GM19023 (cell line): Measurements from ENCODE around the gene SPZ1.
"Not testable (repeated sequence)": the region's sequence is repeated elsewhere in the genome, so short reads cannot be mapped to it uniquely, and the experiment has no call there.

Experiments
- ATAC-seq: cut with Tn5 transposase; IDR thresholded peaks from one replicate; pipeline ENCODE4 v1.9.1; 2021; ENCODE audit warnings: mild to moderate bottlenecking, moderate library complexity; ENCODE audit not compliant: unreplicated experiment

SPZ1 gene

DNA sequence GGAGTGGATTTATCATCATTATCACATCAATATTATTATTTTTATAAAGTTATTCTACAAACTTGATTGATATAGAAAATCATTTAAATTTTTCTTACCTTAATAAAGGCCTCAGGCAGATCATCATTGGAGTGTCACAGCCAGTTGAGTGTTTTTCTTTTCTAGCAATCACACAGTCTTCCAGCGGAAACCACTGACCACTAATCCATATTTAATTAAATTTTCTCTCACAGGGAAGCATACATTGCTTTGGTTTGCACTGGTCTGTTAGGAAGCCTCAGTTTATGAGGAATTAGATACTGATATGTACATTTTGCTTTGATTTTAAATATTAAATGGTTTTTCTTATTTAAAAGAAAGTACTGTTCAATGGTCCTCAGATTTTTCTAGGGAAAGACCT is 6.7 kb downstream of the SPZ1 start:
- ATAC-seq = no peak

DNA sequence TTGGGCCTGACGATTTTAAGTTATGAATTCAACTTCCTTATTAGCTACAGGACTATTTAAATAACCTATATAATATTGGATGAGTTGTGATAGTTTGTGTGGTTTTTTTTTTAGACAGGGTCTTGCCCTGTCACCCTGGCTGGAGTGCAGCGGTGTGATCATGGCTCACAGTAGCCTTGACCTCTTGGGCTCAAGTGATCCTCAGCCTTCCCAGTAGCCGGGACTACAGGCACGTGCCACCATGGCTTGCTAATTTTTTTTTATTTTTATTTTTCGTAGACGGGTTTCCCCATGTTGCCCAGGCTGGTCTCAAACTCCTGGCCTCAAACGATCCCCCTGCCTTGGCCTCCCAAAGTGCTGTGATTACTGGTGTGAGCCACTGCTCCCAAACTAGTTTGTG is 17.6 kb downstream of the SPZ1 start:
- ATAC-seq = no peak

DNA sequence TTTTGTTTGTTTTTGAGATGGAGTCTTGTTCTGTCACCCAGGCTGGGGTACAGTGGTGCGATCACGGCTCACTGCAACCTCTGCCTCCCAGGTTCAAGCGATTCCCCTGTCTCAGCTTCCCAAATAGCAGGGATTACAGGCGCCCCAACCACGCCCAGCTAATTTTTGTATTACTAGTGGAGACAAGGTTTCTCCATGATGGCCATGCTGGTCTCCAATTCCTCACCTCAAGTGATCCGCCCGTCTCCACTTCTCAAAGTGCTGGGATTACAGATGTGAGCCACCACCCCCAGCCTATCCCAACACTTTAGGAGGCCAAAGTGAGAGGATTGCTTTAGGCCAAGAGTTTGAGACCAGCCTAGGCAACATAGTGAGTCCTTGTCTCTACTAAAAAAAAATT is 19.3 kb downstream of the SPZ1 start:
- ATAC-seq = no peak

DNA sequence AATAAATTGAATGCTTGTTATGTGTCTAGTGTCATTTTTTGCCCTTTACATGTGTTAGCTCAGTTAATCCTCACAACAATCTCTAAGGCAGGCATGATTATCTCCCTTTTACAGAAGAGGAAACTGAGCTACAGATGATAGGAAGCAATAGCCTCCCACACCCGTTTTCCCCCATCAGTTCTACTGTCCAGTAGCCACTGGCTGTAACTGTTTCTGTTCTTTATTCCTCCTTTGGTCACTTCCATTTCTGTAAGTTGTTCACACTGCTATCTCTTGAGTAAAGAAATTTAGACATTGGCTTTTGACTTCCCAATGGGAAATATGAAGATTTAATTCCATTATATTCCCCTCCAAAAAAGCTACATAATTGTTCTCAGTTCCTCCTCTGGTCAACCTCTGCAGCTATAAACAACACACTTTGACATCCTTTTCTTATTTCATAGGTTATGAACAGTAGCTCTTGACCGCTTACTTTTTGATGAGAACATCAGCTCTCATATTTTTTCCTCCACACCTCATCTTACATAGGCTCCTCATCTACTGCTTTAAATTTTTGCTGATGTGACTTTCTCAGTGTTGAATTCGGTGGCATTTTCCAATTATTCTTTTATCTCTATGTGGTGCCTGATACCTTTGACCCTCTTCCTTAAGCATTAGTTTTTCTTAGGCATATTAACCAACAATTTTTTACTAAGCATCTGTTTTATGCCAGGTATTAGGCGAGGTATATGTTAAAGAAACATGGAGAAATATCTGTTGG is 21.4 kb downstream of the SPZ1 start:
- no peak for ATAC-seq

DNA sequence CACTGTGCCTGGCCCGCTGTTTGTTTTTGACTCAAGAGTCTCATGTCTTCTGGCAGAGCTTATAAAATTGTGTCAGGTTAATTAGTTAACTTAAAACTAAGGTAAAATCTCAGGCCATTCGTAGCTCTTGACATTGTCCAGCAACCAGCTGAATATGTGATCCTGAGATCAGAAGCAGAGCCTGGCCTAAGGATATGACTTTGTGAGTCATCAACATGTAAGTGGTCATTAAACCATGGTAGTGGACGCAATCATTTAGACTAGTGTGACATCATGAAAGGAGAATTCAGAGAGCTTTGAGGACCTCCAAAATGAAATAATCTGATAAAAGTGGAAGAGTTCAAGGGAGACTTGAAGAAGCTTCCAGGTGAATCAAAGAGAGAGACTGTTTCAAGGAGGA is 23.3 kb downstream of the SPZ1 start:
- ATAC-seq = no peak

DNA sequence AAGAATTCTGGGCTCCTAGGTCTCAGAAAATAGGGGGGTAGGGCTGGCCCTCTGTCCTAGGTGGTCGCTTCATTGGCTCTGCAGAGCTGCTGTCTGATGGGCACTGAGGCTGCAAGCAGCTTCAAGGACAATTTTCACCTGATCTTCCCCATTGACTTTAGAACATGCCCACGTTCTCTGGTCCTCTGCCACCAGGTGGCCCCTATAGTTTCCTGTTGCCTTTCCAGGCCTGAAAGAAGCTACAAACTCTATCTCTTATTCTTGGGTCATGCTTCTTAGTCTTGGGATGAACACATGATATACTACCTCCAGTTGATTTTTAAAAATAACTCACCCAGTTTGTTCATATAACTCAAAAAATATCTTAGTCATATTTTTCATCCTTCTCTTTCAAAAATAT is 26.3 kb downstream of the SPZ1 start:
- no peak for ATAC-seq

DNA sequence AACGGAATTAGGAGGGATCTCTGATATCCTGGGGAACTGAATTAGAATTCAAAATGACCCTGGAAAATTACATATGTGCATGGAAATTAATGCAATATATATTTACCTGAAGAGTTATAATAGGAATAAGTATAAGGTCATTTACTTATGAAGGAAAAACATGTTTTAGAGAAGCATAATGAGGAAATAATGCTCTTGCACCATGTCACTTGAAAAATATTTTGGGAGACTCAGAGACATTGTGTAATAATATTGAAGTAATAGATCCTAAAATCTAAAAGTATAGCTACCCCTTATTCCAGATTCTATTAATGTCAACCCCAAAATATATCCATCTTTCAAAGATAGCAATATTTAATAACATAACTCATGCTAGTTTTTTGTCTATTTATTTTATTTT is 28.4 kb downstream of the SPZ1 start:
- ATAC-seq = no peak

DNA sequence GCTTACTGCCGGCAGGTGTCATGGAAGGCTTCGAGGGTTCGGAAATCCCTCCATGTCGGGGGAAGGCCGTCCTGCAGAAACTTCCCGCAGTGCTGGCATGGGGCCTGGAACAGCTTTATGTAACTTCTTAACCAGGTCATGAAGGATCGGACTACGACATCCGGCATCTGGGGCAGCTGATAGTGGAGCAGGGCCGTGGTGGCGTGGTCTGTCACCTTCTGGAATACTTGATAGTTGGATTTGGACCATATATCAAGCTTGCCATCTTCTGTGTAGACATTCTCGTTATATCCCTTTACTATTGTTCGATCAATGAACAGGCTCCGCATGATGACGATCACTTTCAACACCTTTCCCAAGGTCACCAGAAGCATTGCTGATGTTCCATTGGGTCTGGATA is 31.2 kb downstream of the SPZ1 start:
- not testable (repeated sequence) for ATAC-seq

DNA sequence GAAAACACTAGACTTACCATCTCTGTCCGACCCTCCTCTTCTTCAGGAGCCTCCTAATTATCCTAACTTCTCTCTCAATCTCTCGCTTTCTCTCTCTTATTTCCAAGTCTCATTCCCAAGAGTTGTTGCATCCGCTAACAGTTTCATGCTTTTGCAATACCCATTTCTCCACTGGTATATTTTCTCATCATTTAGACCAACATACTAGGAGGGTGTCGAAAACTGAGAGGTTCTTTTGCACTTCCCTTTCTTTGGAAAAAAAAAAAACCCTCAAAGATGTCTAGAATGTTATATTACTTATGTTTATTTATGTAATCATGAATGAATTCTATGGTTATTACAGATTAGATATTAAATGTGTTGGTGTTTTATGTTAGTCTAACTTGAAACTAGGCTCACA is 35.9 kb downstream of the SPZ1 start:
- ATAC-seq = no peak

DNA sequence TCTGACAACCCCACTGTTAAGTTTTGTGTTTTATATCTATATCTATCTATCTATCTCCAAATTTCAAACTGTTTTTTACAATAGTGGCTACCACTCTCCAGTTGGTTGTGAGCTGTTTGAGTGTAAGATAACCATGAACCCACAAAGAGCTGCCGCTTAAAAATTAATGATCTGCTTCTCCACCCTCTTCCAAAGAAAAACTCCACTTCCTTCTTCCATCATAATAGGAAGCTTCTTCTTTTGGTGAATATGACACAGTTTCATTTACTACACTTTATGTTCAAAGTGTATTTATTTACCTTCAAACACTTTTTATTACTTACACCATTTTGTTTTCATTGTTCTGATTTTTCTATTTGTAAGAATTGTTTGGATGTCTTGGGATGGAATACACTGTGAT is 37.9 kb downstream of the SPZ1 start:
- ATAC-seq = no peak

DNA sequence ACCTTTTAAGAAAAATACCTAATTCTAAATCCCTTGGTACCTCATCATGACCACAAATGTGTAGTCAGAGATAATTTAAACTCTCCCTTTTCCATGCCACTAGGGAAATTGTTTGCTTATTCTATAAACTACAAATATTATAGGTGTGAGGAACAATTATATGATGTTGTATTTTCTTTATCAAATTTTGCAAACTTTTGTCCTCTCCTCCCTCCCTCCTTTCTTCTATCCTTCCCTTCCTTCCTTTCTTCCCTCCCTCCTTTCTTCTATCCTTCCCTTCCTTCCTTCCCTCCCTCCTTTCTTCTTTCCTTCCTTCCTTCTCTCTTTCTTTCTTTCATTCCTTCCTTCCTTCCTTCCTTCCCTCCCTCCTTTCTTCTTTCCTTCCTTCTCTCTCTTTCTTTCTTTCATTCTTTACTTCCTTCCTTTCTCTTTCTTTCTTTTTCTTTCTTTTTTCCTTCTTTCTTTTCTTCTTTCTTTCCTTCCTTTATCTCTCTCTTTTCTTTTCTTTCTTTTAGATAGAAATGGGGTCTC is 41.2 kb downstream of the SPZ1 start:
- no peak for ATAC-seq

DNA sequence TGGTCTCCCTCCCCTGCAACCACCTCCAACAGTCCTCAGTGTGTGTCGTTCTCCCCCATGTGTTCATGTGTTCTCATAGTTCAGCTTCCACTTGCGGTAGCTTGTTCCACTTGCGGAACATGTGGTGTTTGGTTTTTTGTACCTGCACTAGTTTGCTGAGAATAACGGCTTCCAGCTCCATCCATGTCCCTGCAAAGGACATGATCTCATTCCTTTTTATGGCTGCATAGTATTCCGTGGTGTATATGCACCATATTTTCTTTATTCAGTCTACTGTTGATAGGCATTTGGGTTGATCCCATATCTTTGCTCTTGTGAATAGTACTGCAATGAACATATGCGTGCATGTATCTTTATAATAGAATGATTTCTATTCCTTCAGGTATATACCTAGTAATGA is 45.1 kb downstream of the SPZ1 start:
- ATAC-seq = no peak

DNA sequence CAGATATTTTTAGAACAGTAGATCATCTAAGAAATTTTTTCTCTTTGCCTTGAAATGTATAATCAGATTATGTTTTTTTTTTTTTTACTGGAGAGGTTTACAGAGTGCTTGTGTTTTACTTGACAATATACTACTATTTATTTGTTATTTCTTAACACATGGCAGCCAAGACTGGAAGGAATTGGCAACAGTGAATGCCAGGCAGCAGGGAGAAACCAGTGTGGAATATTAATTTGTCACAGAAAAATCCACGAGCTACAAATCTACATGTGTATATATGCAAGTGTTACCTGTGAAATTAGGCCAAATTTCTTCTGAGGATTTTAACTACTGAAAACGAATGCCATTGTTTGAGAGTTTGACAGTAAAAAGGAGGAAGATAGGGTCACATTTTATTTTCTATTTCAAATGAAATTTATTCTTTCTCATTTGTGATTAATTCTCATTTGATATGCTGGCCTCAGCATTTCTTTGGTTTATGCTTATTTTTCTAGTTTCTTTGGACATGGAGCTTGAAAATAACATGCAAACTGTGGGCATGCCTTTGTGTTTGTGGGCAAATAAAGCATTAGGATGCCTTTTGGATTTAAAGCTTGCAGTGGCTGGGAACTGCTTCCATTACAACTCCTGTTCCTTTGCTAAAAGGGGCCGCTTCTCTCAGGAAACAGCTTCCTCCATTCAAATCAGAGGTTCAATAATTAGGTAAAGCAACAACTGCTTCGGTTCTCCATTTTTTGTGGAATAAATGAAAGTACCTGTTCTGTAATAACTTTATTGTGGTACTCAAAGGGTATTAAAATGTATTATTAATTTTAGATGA is 49.1 kb downstream of the SPZ1 start:
- ATAC-seq = no peak

DNA sequence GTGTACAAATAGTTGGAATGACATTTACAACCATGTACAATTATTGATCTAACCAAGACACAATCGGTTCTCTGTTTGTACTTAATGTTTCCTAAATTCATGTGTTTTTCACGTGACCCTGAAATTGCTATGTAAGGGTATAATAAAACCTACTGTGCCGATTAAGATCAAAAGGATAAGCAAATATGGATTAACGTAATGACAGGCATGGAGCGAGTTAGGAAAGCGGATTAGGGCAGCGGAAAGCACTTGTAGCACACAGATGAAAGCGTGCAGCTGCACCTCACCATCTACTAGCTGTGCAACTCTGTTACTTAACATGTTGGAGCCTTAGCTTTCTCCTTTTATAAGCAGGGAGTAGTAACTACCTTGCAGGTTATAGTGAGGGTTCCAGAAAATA is 49.7 kb downstream of the SPZ1 start:
- no peak for ATAC-seq

DNA sequence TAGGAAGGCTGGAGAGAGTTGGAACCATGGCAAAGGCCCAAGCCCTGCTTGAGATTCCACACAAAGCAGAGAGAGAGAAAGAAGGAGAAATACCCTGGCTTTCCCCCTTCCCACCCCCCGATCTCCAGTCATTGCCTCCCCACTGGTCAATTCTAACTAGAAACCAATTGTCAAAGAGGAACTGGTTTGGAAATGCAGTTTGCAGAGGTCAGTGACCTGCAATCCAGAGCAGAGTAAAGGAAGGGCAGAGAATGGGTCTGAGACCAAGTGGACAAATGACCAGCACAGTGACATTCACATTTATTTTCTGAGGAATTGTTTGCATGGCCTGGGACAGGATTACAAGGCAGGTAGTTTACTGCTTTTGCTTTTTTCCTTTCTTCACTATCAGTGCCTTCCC is 50.6 kb downstream of the SPZ1 start:
- ATAC-seq = no peak
